Osteocyte (in vitro differentiated cells): Measurements from ENCODE around the gene SLC6A12. TPM values are rescaled to one million over a fixed set of nuclear protein-coding genes. Genes with fewer than 3 reads are reported as not detected.

ENCODE experiments used
- DNase-seq: peaks from one replicate; pipeline ENCODE4 v3.0.0; 2021; ENCODE audit warnings: mixed read lengths; ENCODE audit not compliant: unreplicated experiment; ENCODE audit errors: extremely low spot score
- H3K27ac Mint-ChIP-seq: one replicate; pipeline ENCODE4 v1.8.0; 2021; ENCODE audit warnings: mild to moderate bottlenecking, mixed read lengths; ENCODE audit not compliant: unreplicated experiment
- H3K27me3 Mint-ChIP-seq: one replicate; pipeline ENCODE4 v1.8.0; 2021; ENCODE audit warnings: mixed read lengths; ENCODE audit not compliant: unreplicated experiment
- H3K36me3 Mint-ChIP-seq: one replicate; pipeline ENCODE4 v1.8.0; 2021; ENCODE audit warnings: mixed read lengths; ENCODE audit not compliant: unreplicated experiment
- H3K4me1 Mint-ChIP-seq: one replicate; pipeline ENCODE4 v1.8.0; 2021; ENCODE audit warnings: mixed read lengths; ENCODE audit not compliant: unreplicated experiment
- H3K4me3 Mint-ChIP-seq: one replicate; pipeline ENCODE4 v1.8.0; 2021; ENCODE audit warnings: mild to moderate bottlenecking, moderate library complexity, mixed read lengths; ENCODE audit not compliant: unreplicated experiment
- H3K9me3 Mint-ChIP-seq: one replicate; pipeline ENCODE4 v1.8.0; 2021; ENCODE audit warnings: mixed read lengths; ENCODE audit not compliant: unreplicated experiment
- CTCF ChIP-seq: fragments of 200-600 bp; sonication (generic); IDR thresholded peaks from 2 replicates; pipeline ENCODE4 v1.5.0; 2021; ENCODE audit warnings: antibody characterized with exemption, mild to moderate bottlenecking, moderate library complexity
- total RNA-seq: library from RNA; stranded (reverse); gene quantifications from 2 replicates; pipeline ENCODE4 v1.2.1, GENCODE V29; 2021

SLC6A12 gene
- total RNA-seq, 1 donor from 2014 or later: not detected

GRCh38 chr12:156945-157344 is 57.0 kb downstream of the SLC6A12 start:
- no peak for TF ChIP-seq CTCF
- no peaks in the 10 kb centered on the region for H3K4me1 Mint-ChIP-seq
- H3K4me3 Mint-ChIP-seq: no peak overlapping the region
- H3K9me3 Mint-ChIP-seq: no peaks in the 10 kb centered on the region
- DNase-seq: no peak
- peaks cover 40% of the 10 kb centered on the region for H3K27me3 Mint-ChIP-seq
- no peaks in the 10 kb centered on the region for H3K36me3 Mint-ChIP-seq
- H3K27ac Mint-ChIP-seq: no peak overlapping the region

- no peaks in the 10 kb centered on the region for H3K9me3 Mint-ChIP-seq
- DNase-seq: no peak
- TF ChIP-seq CTCF: no peak
- no peak overlapping the region for H3K4me3 Mint-ChIP-seq
- H3K27me3 Mint-ChIP-seq: peaks cover 40% of the 10 kb centered on the region
- no peaks in the 10 kb centered on the region for H3K4me1 Mint-ChIP-seq
- no peak overlapping the region for H3K27ac Mint-ChIP-seq
- no peaks in the 10 kb centered on the region for H3K36me3 Mint-ChIP-seq
Measured at GRCh38 chr12:155646-156045, 58.3 kb downstream of the SLC6A12 start.

GRCh38 chr12:155006-155405 is 59.0 kb downstream of the SLC6A12 start:
- no peak for TF ChIP-seq CTCF
- no peaks in the 10 kb centered on the region for H3K9me3 Mint-ChIP-seq
- H3K36me3 Mint-ChIP-seq: no peaks in the 10 kb centered on the region
- H3K27me3 Mint-ChIP-seq: peaks cover 43% of the 10 kb centered on the region
- DNase-seq: no peak
- no peak overlapping the region for H3K4me3 Mint-ChIP-seq
- no peak overlapping the region for H3K27ac Mint-ChIP-seq
- H3K4me1 Mint-ChIP-seq: no peaks in the 10 kb centered on the region

- no peaks in the 10 kb centered on the region for H3K9me3 Mint-ChIP-seq
- no peak overlapping the region for H3K4me3 Mint-ChIP-seq
- no peaks in the 10 kb centered on the region for H3K4me1 Mint-ChIP-seq
- H3K36me3 Mint-ChIP-seq: no peaks in the 10 kb centered on the region
- no peak for DNase-seq
- no peak for TF ChIP-seq CTCF
- H3K27me3 Mint-ChIP-seq: peaks cover 43% of the 10 kb centered on the region
- H3K27ac Mint-ChIP-seq: no peak overlapping the region
Measured at GRCh38 chr12:154058-154457, 59.9 kb downstream of the SLC6A12 start.

- Mint-ChIP-seq H3K27ac (no peak overlapping the region), H3K36me3 (no peaks in the 10 kb centered on the region), H3K4me3 (no peak overlapping the region), H3K4me1 (no peaks in the 10 kb centered on the region), H3K9me3 (no peaks in the 10 kb centered on the region), H3K27me3 (peaks cover 48% of the 10 kb centered on the region)
- no peak for DNase-seq
- TF ChIP-seq CTCF: peak; percentile 59
Measured at GRCh38 chr12:153080-153746, 60.7 kb downstream of the SLC6A12 start.
